HCT116 (cell line): ENCODE data around the gene AGBL1. TPM values are rescaled to one million over a fixed set of nuclear protein-coding genes. Genes with fewer than 3 reads are reported as not detected.

Experiments
- ATAC-seq: fragments of 200-7000 bp; cut with Tn5 transposase; 2 replicates; pipeline ENCODE4 v1.9.1; 2020; ENCODE audit warnings: mild to moderate bottlenecking, moderate library complexity
- BruUV-seq: library from RNA; stranded (reverse); fragments of 400-500 nt; replicated peaks from 2 replicates; lab custom pipeline; 2021; lab: Mats Ljungman, UMichigan
- CTCF ChIA-PET: fragments of 300-600 bp; sonication (Branson Sonifier 250); formaldehyde crosslinking; loops from one replicate; lab custom pipeline; 2021; ENCODE audit warnings: antibody characterized with exemption; lab: Charles Lee
- POLR2A ChIA-PET: fragments of 300-600, 350-600 bp; sonication (Branson Sonifier 250); formaldehyde crosslinking; loops from one replicate; lab custom pipeline; 2021; ENCODE audit warnings: antibody characterized with exemption; lab: Charles Lee
- RAD21 ChIA-PET, 2 experiments: fragments of 300-600 bp; sonication (Branson Sonifier 250); formaldehyde crosslinking; loops; one replicate each; lab custom pipeline; 2023; ENCODE audit warnings: low total read pairs in 2 of 2; ENCODE audit not compliant: uncharacterized antibody in 2 of 2, unreplicated experiment in 2 of 2, low non-redundant PET in 1 of 2; lab: Charles Lee
- DNase-seq: peaks from one replicate; pipeline ENCODE4 v3.0.0-alpha.2; 2010; ENCODE audit warnings: low read depth, low spot score
- H2AFZ ChIP-seq: fragments of 200-600 bp; shearing (Covaris generic), sonication (generic); 2 replicates; pipeline ENCODE4 v1.6.1; 2017; ENCODE audit warnings: low read depth, mixed run types, mixed read lengths, antibody characterized with exemption, low read length; ENCODE audit not compliant: poor library complexity, severe bottlenecking
- H3K27ac ChIP-seq: 2 replicates; pipeline ENCODE4 v1.5.1; 2012; ENCODE audit warnings: low read depth, low read length
- H3K27me3 ChIP-seq: fragments of 200-600 bp; sonication (generic); 2 replicates; pipeline ENCODE4 v1.6.1; 2016; ENCODE audit warnings: mixed run types, low read length, mixed read lengths; ENCODE audit not compliant: insufficient read depth
- H3K36me3 ChIP-seq, 2 experiments: fragments of 200-500 bp in 1 of 2; fragments of 200-600 bp in 1 of 2; sonication (Bioruptor generic) in 1 of 2; sonication (generic) in 1 of 2; 2 replicates each; pipeline versions ENCODE4 v1.5.1 to v1.6.1; 2014 to 2016; ENCODE audit warnings: low read length in 2 of 2, inconsistent platforms in 1 of 2, mixed read lengths in 1 of 2, mixed run types in 1 of 2; ENCODE audit not compliant: insufficient read depth in 2 of 2, control insufficient read depth in 1 of 2
- H3K4me1 ChIP-seq, 2 experiments: fragments of 200-600 bp in 1 of 2; sonication (generic) in 1 of 2; 2 replicates each; pipeline versions ENCODE4 v1.5.1 to v1.6.1; 2012 to 2017; ENCODE audit warnings: low read length in 2 of 2, inconsistent platforms in 1 of 2, mild to moderate bottlenecking in 1 of 2, mixed read lengths in 1 of 2, mixed run types in 1 of 2, moderate library complexity in 1 of 2; ENCODE audit not compliant: insufficient read depth in 2 of 2, control insufficient read depth in 1 of 2
- H3K4me2 ChIP-seq: fragments of 200-600 bp; sonication (generic); 2 replicates; pipeline ENCODE4 v1.6.1; 2017; ENCODE audit warnings: mixed run types, low read length, mixed read lengths
- H3K4me3 ChIP-seq, 2 experiments: fragments of 200-600 bp in 1 of 2; sonication (generic) in 1 of 2; replicated peaks in 1 of 2; 2 replicates each; pipeline ENCODE4 v1.5.1; 2011 to 2016; ENCODE audit warnings: low read length in 2 of 2, control low read depth in 1 of 2, low read depth in 1 of 2, mild to moderate bottlenecking in 1 of 2, mixed read lengths in 1 of 2, mixed run types in 1 of 2
- H3K79me2 ChIP-seq: fragments of 200-600 bp; sonication (generic); 2 replicates; pipeline ENCODE4 v1.6.1; 2017; ENCODE audit warnings: mild to moderate bottlenecking, mixed run types, low read length, moderate library complexity, mixed read lengths; ENCODE audit not compliant: insufficient read depth
- H3K9ac ChIP-seq: fragments of 200-600 bp; sonication (generic); 2 replicates; pipeline ENCODE4 v1.6.1; 2016; ENCODE audit warnings: low read length, mixed read lengths
- H3K9me2 ChIP-seq: fragments of 200-600 bp; sonication (generic), shearing (Covaris generic); 2 replicates; pipeline ENCODE4 v1.6.1; 2017; ENCODE audit warnings: mixed run types, mild to moderate bottlenecking, moderate library complexity; ENCODE audit not compliant: insufficient read depth
- H3K9me3 ChIP-seq, 2 experiments: fragments of 200-500 bp in 1 of 2; fragments of 200-600 bp in 1 of 2; sonication (Bioruptor generic) in 1 of 2; sonication (generic) in 1 of 2; 2 replicates each; pipeline ENCODE4 v1.6.1; 2014 to 2017; ENCODE audit warnings: low read length in 2 of 2, mixed read lengths in 2 of 2, inconsistent platforms in 1 of 2, low read depth in 1 of 2, mild to moderate bottlenecking in 1 of 2, mixed run types in 1 of 2, moderate library complexity in 1 of 2; ENCODE audit not compliant: control insufficient read depth in 1 of 2, insufficient read depth in 1 of 2
- H4K20me1 ChIP-seq: fragments of 200-600 bp; sonication (generic), shearing (Covaris generic); 2 replicates; pipeline ENCODE4 v1.6.1; 2017; ENCODE audit warnings: mixed run types, mild to moderate bottlenecking, moderate library complexity; ENCODE audit not compliant: insufficient read depth
- CBX3 ChIP-seq: IDR thresholded peaks from 2 replicates; pipeline ENCODE4 v1.6.1; 2012; ENCODE audit warnings: low read depth
- CEBPB ChIP-seq: IDR thresholded peaks from 2 replicates; pipeline ENCODE4 v1.6.1; 2012; ENCODE audit warnings: low read depth
- CTCF ChIP-seq, 3 experiments: fragments of 200-600 bp in 1 of 3; sonication (generic) in 1 of 3; IDR thresholded peaks in 2 of 3; conservative IDR thresholded peaks in 1 of 3; 2 replicates each; pipeline ENCODE4 v1.5.1; 2012 to 2017; ENCODE audit warnings: low read depth in 2 of 3, low read length in 2 of 3, antibody characterized with exemption in 1 of 3, borderline replicate concordance in 1 of 3, control low read depth in 1 of 3, mild to moderate bottlenecking in 1 of 3, mixed read lengths in 1 of 3, mixed run types in 1 of 3, moderate library complexity in 1 of 3; ENCODE audit not compliant: insufficient read depth in 1 of 3
- EGR1 ChIP-seq: IDR thresholded peaks from 2 replicates; pipeline ENCODE4 v1.6.1; 2012; ENCODE audit warnings: low read depth
- ELF1 ChIP-seq: IDR thresholded peaks from 2 replicates; pipeline ENCODE4 v1.6.1; 2012; ENCODE audit warnings: low read depth, borderline replicate concordance
- EZH2phosphoT487 ChIP-seq: fragments of 200-600 bp; IDR thresholded peaks from 2 replicates; pipeline ENCODE4 v1.6.1; 2018; ENCODE audit warnings: antibody characterized with exemption, borderline replicate concordance
- JUND ChIP-seq: IDR thresholded peaks from 2 replicates; pipeline ENCODE4 v1.6.1; 2012
- MAX ChIP-seq: IDR thresholded peaks from 2 replicates; pipeline ENCODE4 v1.6.1; 2012
- POLR2A ChIP-seq: IDR thresholded peaks from 2 replicates; pipeline ENCODE4 v1.7.0; 2011; ENCODE audit warnings: borderline replicate concordance; ENCODE audit not compliant: insufficient read depth, insufficient read length; ENCODE audit errors: extremely low read depth
- POLR2AphosphoS5 ChIP-seq: IDR thresholded peaks from 2 replicates; pipeline ENCODE4 v1.6.1; 2011; ENCODE audit warnings: mild to moderate bottlenecking, low read depth, low read length, moderate library complexity
- RAD21 ChIP-seq: IDR thresholded peaks from 2 replicates; pipeline ENCODE4 v1.6.1; 2012; ENCODE audit warnings: low read depth, mild to moderate bottlenecking
- REST ChIP-seq: IDR thresholded peaks from 2 replicates; pipeline ENCODE4 v1.6.1; 2012; ENCODE audit warnings: low read depth
- SIN3A ChIP-seq: IDR thresholded peaks from 2 replicates; pipeline ENCODE4 v1.6.1; 2012; ENCODE audit warnings: low read depth
- SP1 ChIP-seq: IDR thresholded peaks from 2 replicates; pipeline ENCODE4 v1.6.1; 2012; ENCODE audit warnings: low read depth
- SRF ChIP-seq: IDR thresholded peaks from 2 replicates; pipeline ENCODE4 v1.6.1; 2012; ENCODE audit warnings: low read depth
- TCF7L2 ChIP-seq: IDR thresholded peaks from 2 replicates; pipeline ENCODE4 v1.7.0; 2011; ENCODE audit warnings: borderline replicate concordance, inconsistent platforms; ENCODE audit not compliant: insufficient read depth, insufficient read length; ENCODE audit errors: extremely low read depth
- YY1 ChIP-seq: IDR thresholded peaks from 2 replicates; pipeline ENCODE4 v1.6.1; 2011; ENCODE audit warnings: low read length, low read depth, moderate library complexity, mild to moderate bottlenecking; ENCODE audit not compliant: insufficient replicate concordance; ENCODE audit errors: extremely low read depth
- ZBTB33 ChIP-seq: IDR thresholded peaks from 2 replicates; pipeline ENCODE4 v1.6.1; 2011; ENCODE audit warnings: mild to moderate bottlenecking, low read length, moderate library complexity; ENCODE audit not compliant: insufficient replicate concordance; ENCODE audit errors: extremely low read depth
- ZFX ChIP-seq: fragments of 450-650 bp; IDR thresholded peaks from 2 replicates; pipeline ENCODE4 v1.6.1; 2017
- ZNF274 ChIP-seq: fragments of 200-500 bp; sonication (Bioruptor generic); IDR thresholded peaks from 2 replicates; pipeline ENCODE4 v1.6.1; 2014; ENCODE audit warnings: mild to moderate bottlenecking, low read depth, low read length, inconsistent platforms
- intact Hi-C: fragments of 100-400 bp; cut with micrococcal nuclease; formaldehyde crosslinking; loops from 2 replicates; pipeline ENCODE4 v1.10.0; 2022
- total RNA-seq: library from RNA; stranded (reverse); gene quantifications from one replicate; pipeline ENCODE4 v1.2.1, GENCODE V29; 2021; ENCODE audit not compliant: unreplicated experiment

Gene AGBL1
- total RNA-seq, 1 experiment from 2014 or later = not detected

- Histone ChIP-seq H3K27me3 (no peaks in the 10 kb centered on the region), H3K79me2 (no peaks in the 10 kb centered on the region), H3K36me3 (no peaks in the 10 kb centered on the region), H3K9ac (no peak overlapping the region), H3K9me3 (peaks cover 0 to 8% of the 10 kb centered on the region in 2 experiments; a peak in 2 of 4 replicates), H3K4me1 (no peaks in the 10 kb centered on the region), H3K4me2 (no peak overlapping the region), H3K9me2 (no peaks in the 10 kb centered on the region), H3K27ac (no peak overlapping the region), H4K20me1 (no peaks in the 10 kb centered on the region), H3K4me3 (no peak overlapping the region), H2AFZ (no peak overlapping the region)
- no TSS peak for BruUV-seq
- no peak for ATAC-seq
- TF ChIP-seq SP1 (no peak), POLR2AphosphoS5 (no peak), YY1 (no peak), CBX3 (no peak), SRF (no peak), MAX (no peak), TCF7L2 (no peak), RAD21 (no peak), EZH2phosphoT487 (no peak), ZBTB33 (no peak), ZNF274 (no peak), REST (no peak), SIN3A (no peak), JUND (no peak), CEBPB (no peak), CTCF (IDR thresholded peaks at IDR 0.05 in 2 of 3, conservative IDR thresholded peaks at IDR 0.05 in 1 of 3; ENCODE audit: borderline replicate concordance in 1 of 3, insufficient read depth in 1 of 3, low read depth in 2 of 3, low read length in 2 of 3) (no peak), POLR2A (no peak), EGR1 (no peak), ZFX (no peak), ELF1 (no peak)
- intact Hi-C loops = no loop called here
- POLR2A ChIA-PET = no interaction called here
- RAD21 ChIA-PET = no interaction called here
- DNase-seq = no peak
- CTCF ChIA-PET = no interaction called here
Measured at GRCh38 chr15:86268558-86268957, 188.9 kb downstream of the AGBL1 start.
